ENCODE measurements around the gene SYT3. TPM values are rescaled to one million over a fixed set of nuclear protein-coding genes. Genes with fewer than 3 reads are reported as not detected.

SYT3 gene
- total and polyA plus RNA-seq, 2 of the 13 experiments (the other 11 are each of a cell fraction or from before 2014, with no cell fraction given): not detected

- TF ChIP-seq STAT6 (CRISPR knock-in tag; IDR thresholded peaks at IDR 0.05; ENCODE audit: borderline replicate concordance) (no peak), CTCF (CRISPR knock-in tag; IDR thresholded peaks at IDR 0.05) (no peak), ZIK1 (CRISPR knock-in tag; IDR thresholded peaks at IDR 0.05; ENCODE audit: borderline replicate concordance, low read depth) (no peak), ZNF33B (CRISPR knock-in tag; IDR thresholded peaks at IDR 0.05) (no peak), ZNF543 (CRISPR knock-in tag; IDR thresholded peaks at IDR 0.05) (no peak), PHF5A (CRISPR knock-in tag; IDR thresholded peaks at IDR 0.05; ENCODE audit: low read depth, unreplicated experiment) (no peak), TFAP4 (IDR thresholded peaks at IDR 0.05; ENCODE audit: borderline replicate concordance, low read depth) (no peak), ZNF329 (CRISPR knock-in tag; IDR thresholded peaks at IDR 0.05; ENCODE audit: low read depth) (no peak), ZNF558 (CRISPR knock-in tag; IDR thresholded peaks at IDR 0.05; ENCODE audit: borderline replicate concordance) (no peak), TFDP1 (CRISPR knock-in tag; IDR thresholded peaks at IDR 0.05; ENCODE audit: borderline replicate concordance) (peak; percentile 92), CENPT (CRISPR knock-in tag; IDR thresholded peaks at IDR 0.05; ENCODE audit: low read depth) (no peak), ZNF362 (CRISPR knock-in tag; IDR thresholded peaks at IDR 0.05; ENCODE audit: borderline replicate concordance) (no peak), IKZF5 (CRISPR knock-in tag; IDR thresholded peaks at IDR 0.05) (no peak), ZNF660 (CRISPR knock-in tag; IDR thresholded peaks at IDR 0.05; ENCODE audit: borderline replicate concordance, low read depth) (no peak), ZNF230 (CRISPR knock-in tag; IDR thresholded peaks at IDR 0.05) (no peak), ZMYM4 (CRISPR knock-in tag; IDR thresholded peaks at IDR 0.05) (no peak), RFXANK (CRISPR knock-in tag; IDR thresholded peaks at IDR 0.05) (peak; percentile 100)
Observed at GRCh38 chr19:50679177-50680125, 39.8 kb upstream of the SYT3 start (continued).

Measured in HepG2 (cell line).